Measurements from ENCODE around the gene CCDC148.

GRCh38 chr2:158194229-158194628, 262.3 kb downstream of the CCDC148 start:
- TF ChIP-seq, protein P1, sequence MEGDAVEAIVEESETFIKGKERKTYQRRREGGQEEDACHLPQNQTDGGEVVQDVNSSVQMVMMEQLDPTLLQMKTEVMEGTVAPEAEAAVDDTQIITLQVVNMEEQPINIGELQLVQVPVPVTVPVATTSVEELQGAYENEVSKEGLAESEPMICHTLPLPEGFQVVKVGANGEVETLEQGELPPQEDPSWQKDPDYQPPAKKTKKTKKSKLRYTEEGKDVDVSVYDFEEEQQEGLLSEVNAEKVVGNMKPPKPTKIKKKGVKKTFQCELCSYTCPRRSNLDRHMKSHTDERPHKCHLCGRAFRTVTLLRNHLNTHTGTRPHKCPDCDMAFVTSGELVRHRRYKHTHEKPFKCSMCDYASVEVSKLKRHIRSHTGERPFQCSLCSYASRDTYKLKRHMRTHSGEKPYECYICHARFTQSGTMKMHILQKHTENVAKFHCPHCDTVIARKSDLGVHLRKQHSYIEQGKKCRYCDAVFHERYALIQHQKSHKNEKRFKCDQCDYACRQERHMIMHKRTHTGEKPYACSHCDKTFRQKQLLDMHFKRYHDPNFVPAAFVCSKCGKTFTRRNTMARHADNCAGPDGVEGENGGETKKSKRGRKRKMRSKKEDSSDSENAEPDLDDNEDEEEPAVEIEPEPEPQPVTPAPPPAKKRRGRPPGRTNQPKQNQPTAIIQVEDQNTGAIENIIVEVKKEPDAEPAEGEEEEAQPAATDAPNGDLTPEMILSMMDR (conservative IDR thresholded peaks at IDR 0.05; ENCODE audit: low read depth, low read length), result no peak
- no peak for TF ChIP-seq EZH2 (IDR thresholded peaks at IDR 0.05; ENCODE audit: low read length, unreplicated experiment)

Measured in PC-3 (cell line).